ENCODE data around the gene REXO1. TPM values are rescaled to one million over a fixed set of nuclear protein-coding genes. Genes with fewer than 3 reads are reported as not detected.

REXO1 gene
- total RNA-seq, 1 experiment from 2014 or later = 61.1 TPM

- TF ChIP-seq PRDM15 (CRISPR knock-in tag; IDR thresholded peaks at IDR 0.05) (peak; percentile 58), IRF1 (CRISPR knock-in tag; IDR thresholded peaks at IDR 0.05) (peak; percentile 46; the same call in 1 of the 2 replicates), GRHL2 (CRISPR knock-in tag; IDR thresholded peaks at IDR 0.05; ENCODE audit: insufficient replicate concordance, severe bottlenecking) (no peak), ZNF532 (CRISPR knock-in tag; IDR thresholded peaks at IDR 0.05; ENCODE audit: borderline replicate concordance) (no peak), ZNF121 (CRISPR knock-in tag; IDR thresholded peaks at IDR 0.05) (peak; percentile 33; the same call in 1 of the 2 replicates), HMGA2 (CRISPR knock-in tag; IDR thresholded peaks at IDR 0.05) (no peak), GABPB1 (CRISPR knock-in tag; IDR thresholded peaks at IDR 0.05) (peak; percentile 69; the same call in 1 of the 2 replicates), RORB (CRISPR knock-in tag; IDR thresholded peaks at IDR 0.05) (no peak), ZNF396 (CRISPR knock-in tag; IDR thresholded peaks at IDR 0.05; ENCODE audit: borderline replicate concordance) (no peak), HMGXB4 (CRISPR knock-in tag; IDR thresholded peaks at IDR 0.05) (peak; percentile 86; the same call in 1 of the 2 replicates), TEAD4 (CRISPR knock-in tag; IDR thresholded peaks at IDR 0.05) (no peak), ZNF671 (CRISPR knock-in tag; IDR thresholded peaks at IDR 0.05) (no peak), ZNF281 (CRISPR knock-in tag; IDR thresholded peaks at IDR 0.05) (peak; percentile 86), TCF7 (CRISPR knock-in tag; IDR thresholded peaks at IDR 0.05; ENCODE audit: low read depth) (no peak), ATF6 (CRISPR knock-in tag; IDR thresholded peaks at IDR 0.05) (no peak), ZNF423 (CRISPR knock-in tag; IDR thresholded peaks at IDR 0.05) (no peak), KAT7 (CRISPR knock-in tag; IDR thresholded peaks at IDR 0.05; ENCODE audit: borderline replicate concordance) (0 out of 2 replicates have a peak, but pooled peaks have one; percentile 46), E2F4 (CRISPR knock-in tag; IDR thresholded peaks at IDR 0.05; ENCODE audit: borderline replicate concordance, low read depth) (no peak), NR2C2 (CRISPR knock-in tag; IDR thresholded peaks at IDR 0.05) (peak; percentile 37; the same call in 1 of the 2 replicates), CREB1 (CRISPR knock-in tag; IDR thresholded peaks at IDR 0.05) (peak; percentile 81), FOXP1 (CRISPR knock-in tag; IDR thresholded peaks at IDR 0.05; ENCODE audit: borderline replicate concordance) (peak; percentile 90; the same call in 1 of the 2 replicates)
These were observed 27.6 kb upstream of the REXO1 start (continued) for GRCh38 chr19:1875646-1876495.

Measured in WTC11 (cell line).